Breast epithelium (tissue), 3 donors: ENCODE results near the gene ATG14.

ENCODE experiments used
- POLR2A ChIP-seq: fragments of 450-650 bp; IDR thresholded peaks from one replicate; pipeline ENCODE4 v1.6.1; 2016; ENCODE audit warnings: antibody characterized with exemption, mild to moderate bottlenecking, moderate library complexity
- POLR2AphosphoS5 ChIP-seq, 3 donors: sonication (generic); formaldehyde crosslinking; IDR thresholded peaks; one replicate each; pipeline ENCODE4 v1.6.1; 2017; ENCODE audit warnings: antibody characterized with exemption in 3 of 3
- TF ChIP-seq, protein P1 (sequence below), 3 donors: fragments of 450-650 bp; IDR thresholded peaks; one replicate each; pipeline ENCODE4 v1.5.1; 2016 to 2017; ENCODE audit warnings: antibody characterized with exemption in 3 of 3, mild to moderate bottlenecking in 3 of 3, moderate library complexity in 3 of 3

- TF ChIP-seq, protein P1, sequence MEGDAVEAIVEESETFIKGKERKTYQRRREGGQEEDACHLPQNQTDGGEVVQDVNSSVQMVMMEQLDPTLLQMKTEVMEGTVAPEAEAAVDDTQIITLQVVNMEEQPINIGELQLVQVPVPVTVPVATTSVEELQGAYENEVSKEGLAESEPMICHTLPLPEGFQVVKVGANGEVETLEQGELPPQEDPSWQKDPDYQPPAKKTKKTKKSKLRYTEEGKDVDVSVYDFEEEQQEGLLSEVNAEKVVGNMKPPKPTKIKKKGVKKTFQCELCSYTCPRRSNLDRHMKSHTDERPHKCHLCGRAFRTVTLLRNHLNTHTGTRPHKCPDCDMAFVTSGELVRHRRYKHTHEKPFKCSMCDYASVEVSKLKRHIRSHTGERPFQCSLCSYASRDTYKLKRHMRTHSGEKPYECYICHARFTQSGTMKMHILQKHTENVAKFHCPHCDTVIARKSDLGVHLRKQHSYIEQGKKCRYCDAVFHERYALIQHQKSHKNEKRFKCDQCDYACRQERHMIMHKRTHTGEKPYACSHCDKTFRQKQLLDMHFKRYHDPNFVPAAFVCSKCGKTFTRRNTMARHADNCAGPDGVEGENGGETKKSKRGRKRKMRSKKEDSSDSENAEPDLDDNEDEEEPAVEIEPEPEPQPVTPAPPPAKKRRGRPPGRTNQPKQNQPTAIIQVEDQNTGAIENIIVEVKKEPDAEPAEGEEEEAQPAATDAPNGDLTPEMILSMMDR (IDR thresholded peaks at IDR 0.05) = no peak
- TF ChIP-seq POLR2A (no peak), POLR2AphosphoS5 (IDR thresholded peaks at IDR 0.05) (no peak)
Measured at GRCh38 chr14:55355922-55356321, 55.7 kb downstream of the ATG14 start.
